Tibial nerve (tissue), 4 donors: ENCODE results near the gene ALOX5AP.
A peak's percentile ranks its signal among the peaks of the same experiment; 100 is the strongest.

ENCODE experiments used
- CTCF ChIP-seq, 5 experiments: fragments of 200-600 bp in 3 of 5; fragments of 450-650 bp in 2 of 5; sonication (generic) in 3 of 5; IDR thresholded peaks; one replicate each; pipeline ENCODE4 v1.5.1; 2016 to 2019; ENCODE audit warnings: antibody characterized with exemption in 5 of 5, mild to moderate bottlenecking in 3 of 5, moderate library complexity in 2 of 5
- EP300 ChIP-seq, 2 donors: sonication (generic); formaldehyde crosslinking; IDR thresholded peaks; one replicate each; pipeline ENCODE4 v1.6.1; 2017; ENCODE audit warnings: antibody characterized with exemption in 2 of 2, mild to moderate bottlenecking in 1 of 2
- POLR2A ChIP-seq, 2 donors: fragments of 450-650 bp; IDR thresholded peaks; one replicate each; pipeline ENCODE4 v1.6.1; 2017; ENCODE audit warnings: antibody characterized with exemption in 2 of 2, mild to moderate bottlenecking in 2 of 2, moderate library complexity in 2 of 2

GRCh38 chr13:30796132-30796572 is 60.8 kb downstream of the ALOX5AP start:
- peak in 1 of 5 experiments; percentile 13 for TF ChIP-seq CTCF (IDR thresholded peaks at IDR 0.05)
- TF ChIP-seq POLR2A (IDR thresholded peaks at IDR 0.05) = no peak
- no peak for TF ChIP-seq EP300 (IDR thresholded peaks at IDR 0.05)
